COLO829 (cell line): ENCODE results near the gene STEEP1.
A peak's percentile ranks its signal among the peaks of the same experiment; 100 is the strongest.

Experiments
- DNase-seq: peaks from one replicate; pipeline ENCODE4 v3.0.0; 2012; ENCODE audit warnings: low spot score

The STEEP1 gene

GRCh38 chrX:119565107-119565663 lies at the start of gene STEEP1:
Gene STEEP1 (minus strand): TSS chrX:119565409. CDS start chrX:119565355, 54 bp downstream.
- peak; percentile 88 for DNase-seq

GRCh38 chrX:119614776-119615175 lies 49.6 kb upstream of the STEEP1 start:
- DNase-seq = no peak

GRCh38 chrX:119607018-119607389 lies 41.8 kb upstream of the STEEP1 start:
- no peak for DNase-seq

GRCh38 chrX:119606280-119607017 lies 41.2 kb upstream of the STEEP1 start, which contains the start of gene NKRF:
Gene NKRF (minus strand): TSS chrX:119606424.
- DNase-seq = peak; percentile 91

- no peak for DNase-seq
Measured at GRCh38 chrX:119605464-119606279, 40.5 kb upstream of the STEEP1 start.

GRCh38 chrX:119604766-119605463 lies 39.7 kb upstream of the STEEP1 start:
- DNase-seq = no peak

GRCh38 chrX:119602701-119603255 lies 37.6 kb upstream of the STEEP1 start:
- DNase-seq = no peak

- DNase-seq = no peak
Measured at GRCh38 chrX:119589810-119590209, 24.6 kb upstream of the STEEP1 start.

- DNase-seq = no peak
Measured at GRCh38 chrX:119583431-119584059, 18.3 kb upstream of the STEEP1 start.

GRCh38 chrX:119579414-119579813 lies 14.2 kb upstream of the STEEP1 start:
- no peak for DNase-seq

GRCh38 chrX:119574394-119575266 lies 9.4 kb upstream of the STEEP1 start, which contains the start of gene UBE2A:
Gene UBE2A (plus strand): TSS chrX:119574563. CDS start chrX:119574712, 149 bp downstream.
- DNase-seq = peak; percentile 95

- peak; percentile 48 for DNase-seq
Measured at GRCh38 chrX:119573840-119574393, 8.7 kb upstream of the STEEP1 start.

- DNase-seq = no peak
Measured at GRCh38 chrX:119573222-119573621, 8.0 kb upstream of the STEEP1 start.

- DNase-seq = no peak
Measured at GRCh38 chrX:119570351-119570835, 5.2 kb upstream of the STEEP1 start.

- DNase-seq = no peak
Measured at GRCh38 chrX:119552508-119552907, 12.7 kb downstream of the STEEP1 start.

- no peak for DNase-seq
Measured at GRCh38 chrX:119549327-119550016, 15.7 kb downstream of the STEEP1 start.

- peak; percentile 81 for DNase-seq
Measured at GRCh38 chrX:119541188-119541587, 24.0 kb downstream of the STEEP1 start.

- peak; percentile 23 for DNase-seq
Measured at GRCh38 chrX:119539872-119540271, 25.3 kb downstream of the STEEP1 start.

GRCh38 chrX:119537487-119537886 lies 27.7 kb downstream of the STEEP1 start:
- no peak for DNase-seq
